CD4-positive, alpha-beta T cell treated with Interleukin-15 for 1 hour (primary cell): ENCODE data around the gene SATB1.

ENCODE experiments used
- DNase-seq: peaks from one replicate; pipeline ENCODE4 v3.0.0-alpha.2; 2020

The SATB1 gene

DNA sequence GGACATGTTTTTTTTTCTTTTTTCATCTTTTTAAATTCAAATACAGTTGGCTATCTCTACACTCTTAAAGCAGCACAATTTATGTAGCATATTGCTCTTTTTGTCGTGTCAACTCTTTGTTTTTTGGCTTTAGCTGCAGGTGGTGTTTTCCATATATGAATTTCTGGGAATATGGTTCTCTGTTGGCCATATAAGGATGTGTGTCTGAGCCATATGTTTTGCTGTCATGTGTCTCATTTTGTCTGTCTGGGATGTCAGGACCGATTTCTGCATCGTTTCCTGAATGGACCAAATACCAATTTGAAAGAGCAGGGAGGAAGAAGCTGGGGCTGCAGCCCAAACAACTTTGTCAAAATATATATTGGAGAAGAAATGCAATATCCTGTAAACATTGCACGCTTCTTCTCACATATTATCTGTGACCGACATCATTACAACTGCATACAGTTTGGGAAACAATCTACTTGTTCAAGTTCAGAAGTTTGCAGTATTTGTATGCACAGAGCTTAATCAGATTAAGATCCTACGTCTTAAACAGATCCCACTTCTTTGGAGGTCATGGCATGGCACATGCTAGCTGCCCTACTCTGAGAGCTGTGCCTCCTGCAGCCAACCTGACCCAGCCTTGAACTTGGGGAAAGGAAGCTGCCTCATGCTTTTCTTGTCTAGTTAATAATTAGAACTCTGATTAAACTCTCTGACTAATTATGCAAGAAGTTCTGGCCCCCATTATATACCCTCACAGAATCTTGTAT is 4.0 kb upstream of the SATB1 start:
- no peak for DNase-seq

DNA sequence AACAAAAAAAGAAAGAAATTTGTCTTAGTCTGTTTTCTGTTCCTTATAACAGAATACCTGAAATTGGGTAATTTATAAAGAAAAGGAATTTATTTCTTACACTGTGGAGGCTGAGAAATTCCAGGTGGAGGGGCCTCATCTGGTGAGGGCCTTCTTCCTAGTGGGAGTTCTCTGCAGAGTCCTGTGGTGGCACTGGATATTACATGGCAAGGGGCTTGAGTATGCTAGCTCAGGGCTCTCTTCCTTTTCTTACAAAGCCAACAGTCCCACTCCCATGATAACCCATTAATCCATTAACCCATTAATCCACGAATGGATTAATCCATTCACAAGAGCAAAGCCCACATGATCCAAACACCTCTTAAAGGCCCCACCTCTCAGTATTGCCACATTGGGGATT is 2.9 kb upstream of the SATB1 start:
- DNase-seq, result no peak

DNA sequence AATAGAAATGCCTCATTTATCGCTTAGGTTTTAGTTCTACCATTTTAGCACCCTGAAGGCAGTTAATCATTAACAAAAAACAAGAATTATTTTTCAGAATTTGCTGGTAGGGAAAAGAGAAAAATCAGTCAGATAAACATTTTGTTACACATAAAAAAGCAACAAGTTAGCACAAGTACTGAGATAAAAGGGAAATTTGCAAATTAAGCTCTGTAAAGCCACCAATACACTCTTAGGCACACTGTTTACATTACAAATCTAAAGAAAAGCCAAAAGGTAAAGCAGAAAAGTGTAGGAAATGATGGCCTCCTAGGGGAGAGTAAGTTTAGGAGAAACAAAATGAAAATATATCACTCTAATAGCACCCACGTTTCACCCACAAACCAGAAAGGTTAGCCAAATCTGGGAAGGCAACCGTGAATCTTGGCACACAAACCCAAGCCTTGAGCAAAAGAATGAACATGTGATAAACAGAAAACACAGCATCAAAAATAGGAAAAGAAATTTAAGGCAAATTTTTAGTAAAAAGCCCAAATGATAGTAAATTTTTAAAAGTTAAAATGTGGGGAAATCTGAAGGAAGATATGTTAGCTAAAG is 1.6 kb upstream of the SATB1 start:
- no peak for DNase-seq

DNA sequence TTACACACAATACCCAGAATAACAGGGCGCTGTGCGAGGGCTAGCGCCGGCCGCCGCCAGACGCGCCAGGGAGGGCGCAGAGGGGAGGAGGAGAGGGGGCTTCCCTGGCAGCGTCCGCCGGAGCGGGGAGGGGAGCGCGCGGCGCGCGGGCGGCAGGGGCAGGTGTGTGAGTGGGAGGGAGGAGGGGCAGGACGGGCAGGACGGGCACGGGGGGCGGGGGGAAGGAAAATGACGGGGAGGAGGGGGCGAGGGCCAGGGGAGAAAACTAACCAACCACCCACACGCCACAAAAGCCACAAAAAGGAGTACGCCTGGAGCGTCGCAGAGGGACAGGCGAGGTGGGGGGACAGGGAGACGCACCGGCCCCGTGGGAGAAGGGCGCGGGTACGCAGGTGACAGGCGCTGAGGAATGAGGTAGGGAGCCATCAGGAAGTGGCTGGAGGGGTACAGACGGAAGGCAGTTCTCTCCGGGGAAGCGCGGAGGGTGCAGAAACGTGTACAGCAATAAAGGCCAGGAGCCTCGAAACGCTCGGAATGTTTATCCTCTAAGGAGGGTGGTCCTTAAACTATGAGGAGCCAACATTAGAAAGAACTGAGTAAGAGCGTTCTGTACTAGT is 610 bp upstream of the SATB1 start:
- peak; percentile 83 for DNase-seq

DNA sequence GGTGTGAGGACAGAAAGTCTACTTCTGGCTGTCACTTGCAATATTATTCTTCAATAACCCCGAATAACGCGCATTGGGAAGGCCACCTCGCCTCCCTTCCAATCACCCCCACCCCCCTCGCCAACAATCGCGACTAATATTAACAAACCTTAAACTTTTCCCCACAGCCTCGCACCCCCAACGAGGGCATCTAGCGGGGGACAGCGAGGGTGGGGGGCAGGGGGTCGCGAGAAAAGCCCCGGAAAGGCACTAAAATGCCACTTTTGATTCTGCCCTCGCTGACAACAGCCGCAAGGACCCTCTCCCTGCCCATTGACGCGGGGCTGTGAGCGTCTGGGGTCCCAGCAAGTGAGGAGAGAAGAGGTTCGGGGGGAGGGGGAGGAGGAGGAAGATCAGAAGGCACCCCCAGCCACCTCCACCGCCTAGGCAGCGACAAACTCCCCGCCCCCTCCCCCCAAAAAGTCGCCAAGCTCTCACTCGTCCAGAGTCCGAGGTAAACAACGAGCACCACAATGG is 868 bp downstream of the SATB1 start:
- no peak for DNase-seq

DNA sequence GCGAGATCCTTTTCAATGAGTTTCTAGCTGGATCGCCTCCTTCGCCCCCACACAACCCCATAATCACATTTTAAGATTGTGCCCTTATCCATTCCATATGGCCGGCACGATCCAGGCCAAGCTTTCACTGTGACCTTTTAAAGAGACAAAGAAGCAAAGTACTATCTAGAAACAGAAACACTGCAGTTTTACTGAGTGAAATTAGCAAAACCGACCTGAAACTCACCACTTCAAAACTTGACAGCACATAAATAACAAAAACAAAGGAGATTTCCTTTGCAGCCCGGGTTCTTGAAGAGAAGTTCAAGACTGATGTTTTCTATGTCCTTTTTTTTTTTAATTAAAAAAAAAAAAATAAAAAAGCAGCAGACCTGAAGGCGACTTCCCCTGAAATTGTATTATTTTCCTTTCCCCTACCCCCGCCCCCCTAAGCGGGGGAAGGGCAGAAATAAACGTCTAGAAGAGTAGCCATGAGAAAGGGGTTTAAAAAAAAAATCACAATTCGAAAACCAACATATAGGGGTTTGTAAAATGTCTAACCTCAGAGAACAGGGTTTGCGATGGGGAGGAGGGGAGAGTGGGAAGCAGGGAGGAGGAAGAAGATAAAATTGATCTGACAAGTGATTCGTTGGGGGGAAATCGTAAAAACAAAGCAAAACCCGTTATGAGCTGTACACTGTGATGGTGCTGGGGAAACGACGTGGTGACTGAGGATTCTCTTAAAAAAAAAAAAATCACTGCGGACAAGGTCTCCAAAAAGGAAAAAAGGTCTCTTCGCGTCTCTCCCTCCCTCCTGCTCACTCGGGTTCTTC is 1.5 kb downstream of the SATB1 start:
- peak; percentile 34 for DNase-seq

DNA sequence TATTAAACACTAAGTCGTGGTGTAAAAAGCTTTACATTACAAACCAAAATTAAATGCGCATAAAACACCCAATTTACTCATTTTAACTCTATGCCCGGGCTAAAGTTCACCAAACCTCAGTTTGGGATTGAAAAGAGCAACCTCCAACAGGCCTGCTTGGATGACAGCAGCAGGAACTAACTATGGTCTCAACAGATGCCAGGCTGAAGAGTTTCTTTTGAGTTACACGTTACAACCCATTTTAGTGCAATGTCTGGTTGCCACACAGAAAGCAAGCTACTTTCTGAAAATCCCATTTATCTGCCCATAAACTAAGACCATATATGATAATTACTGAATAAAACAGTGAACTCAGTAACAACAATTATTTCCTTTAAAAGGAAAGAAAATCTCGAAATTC is 2.2 kb downstream of the SATB1 start:
- DNase-seq, result no peak

DNA sequence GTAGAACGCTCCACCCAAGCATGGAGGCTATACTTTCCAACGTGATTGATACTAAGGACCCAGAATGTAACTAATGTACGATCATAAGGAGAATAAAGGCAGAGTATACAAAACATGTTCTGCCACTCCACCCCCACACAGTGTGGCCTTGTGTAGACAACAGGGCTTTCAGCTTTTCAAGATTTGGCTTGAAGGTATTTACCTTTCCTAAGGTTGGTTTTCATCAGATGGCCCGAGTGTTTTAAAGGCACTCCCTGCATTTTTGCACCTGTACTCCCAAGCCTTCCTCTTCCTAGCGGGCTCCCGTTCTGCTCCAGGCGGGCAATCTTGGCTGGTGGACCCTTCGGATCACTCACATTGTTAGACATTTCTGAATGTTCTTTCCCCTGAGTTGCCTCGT is 4.6 kb downstream of the SATB1 start:
- DNase-seq, result no peak

DNA sequence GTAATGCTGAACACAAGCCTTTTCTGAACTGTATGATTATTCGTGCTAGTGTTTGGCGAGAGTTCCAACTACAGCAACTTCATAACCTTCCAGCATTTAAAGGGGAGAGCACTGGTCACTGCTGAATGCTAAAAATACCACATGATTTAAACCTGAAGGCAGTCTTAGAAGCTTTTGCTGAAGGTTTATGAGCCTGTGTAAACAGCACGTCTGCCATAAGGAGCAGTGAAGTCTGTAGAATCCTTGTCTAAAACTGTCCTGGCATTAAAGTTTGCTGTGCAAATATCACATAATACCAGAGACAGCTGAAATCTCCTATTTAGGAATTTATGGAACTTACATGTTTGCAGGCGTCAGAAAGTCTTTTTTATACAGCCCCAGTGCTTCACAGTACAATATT is 5.9 kb downstream of the SATB1 start:
- no peak for DNase-seq

DNA sequence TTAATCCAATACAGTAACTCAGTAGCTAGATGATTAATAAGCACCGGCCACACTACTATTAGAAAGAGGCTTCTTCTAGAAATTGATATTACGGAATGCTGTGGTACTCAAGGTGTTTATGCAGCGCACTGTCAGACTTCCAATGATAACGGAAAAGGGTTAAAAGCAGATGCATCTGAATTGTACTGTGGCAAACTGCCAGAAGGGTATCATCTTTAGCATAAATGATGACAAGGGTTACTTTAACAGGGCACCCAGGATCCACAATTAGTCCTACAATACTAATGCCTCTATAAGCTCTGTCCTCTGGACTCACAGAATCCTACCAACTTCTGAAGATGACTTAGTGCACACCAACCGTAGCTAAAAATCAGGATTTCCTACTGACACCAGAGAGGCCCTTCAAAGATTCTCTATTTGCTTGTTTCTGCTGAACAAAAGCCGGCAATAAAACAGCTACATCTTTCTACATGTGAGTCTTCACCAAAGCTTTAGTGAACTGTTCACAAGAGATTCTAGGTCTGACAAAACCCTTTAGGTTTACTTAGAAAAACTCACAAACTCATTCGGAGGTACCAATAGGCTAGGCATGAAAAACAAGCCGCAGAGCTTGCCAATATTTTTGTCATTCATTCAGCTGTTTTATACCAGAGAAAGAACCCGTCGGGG is 7.1 kb downstream of the SATB1 start:
- DNase-seq, result no peak

DNA sequence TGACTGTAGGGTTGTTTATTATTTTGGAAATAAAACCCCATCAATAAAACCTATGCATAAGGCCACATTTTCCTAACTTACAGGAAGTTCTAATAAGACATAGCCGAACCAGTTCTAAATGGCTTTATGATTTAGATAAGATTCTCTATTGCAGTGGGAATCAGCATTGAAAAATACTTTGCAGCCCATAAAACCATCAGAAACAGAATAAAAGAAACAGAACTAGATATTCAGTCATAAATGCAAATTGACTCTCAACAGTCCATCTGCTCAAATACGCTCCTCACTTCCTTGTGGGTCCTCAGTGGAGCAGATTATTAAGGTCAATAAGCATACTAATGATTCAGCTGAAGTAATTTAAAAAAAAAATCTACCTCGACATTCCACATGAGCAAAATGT is 8.8 kb downstream of the SATB1 start:
- no peak for DNase-seq

DNA sequence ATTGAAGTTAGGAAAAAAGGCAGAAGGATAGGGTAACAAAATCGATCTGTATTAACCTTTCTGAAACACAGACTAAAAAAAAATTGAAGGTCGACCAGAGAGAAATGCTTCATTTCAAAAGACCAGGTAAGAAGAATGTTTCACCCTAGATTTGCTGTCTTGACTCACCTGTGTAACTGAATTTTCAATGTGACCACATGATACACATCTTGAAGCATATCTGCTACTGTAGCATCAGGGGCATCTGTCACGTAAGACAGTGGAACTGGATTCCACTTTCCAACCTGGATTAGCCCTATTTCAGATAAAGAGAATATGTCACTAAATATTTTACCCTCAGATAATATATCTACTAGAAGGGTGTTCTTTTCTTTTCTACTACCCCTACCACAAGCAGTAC is 9.3 kb downstream of the SATB1 start:
- DNase-seq, result no peak

DNA sequence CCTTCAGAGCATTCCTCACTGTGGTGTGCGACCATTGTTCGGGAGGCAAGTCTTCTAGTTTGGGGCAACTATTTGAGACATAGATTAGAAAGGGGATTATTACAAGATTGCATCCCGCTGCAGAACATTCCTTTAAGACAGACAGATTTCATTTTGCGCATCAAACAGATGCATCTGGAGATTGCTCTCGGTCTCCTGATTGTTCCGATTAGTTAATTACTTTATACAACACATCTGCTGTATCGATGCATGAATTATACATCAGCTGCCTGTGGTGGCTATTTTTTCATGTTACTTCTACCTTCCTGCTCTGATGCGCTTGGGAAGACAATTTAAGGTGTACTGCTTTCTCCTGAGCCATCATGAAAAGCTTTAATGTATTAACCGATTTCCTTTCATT is 10.0 kb downstream of the SATB1 start:
- no peak for DNase-seq

DNA sequence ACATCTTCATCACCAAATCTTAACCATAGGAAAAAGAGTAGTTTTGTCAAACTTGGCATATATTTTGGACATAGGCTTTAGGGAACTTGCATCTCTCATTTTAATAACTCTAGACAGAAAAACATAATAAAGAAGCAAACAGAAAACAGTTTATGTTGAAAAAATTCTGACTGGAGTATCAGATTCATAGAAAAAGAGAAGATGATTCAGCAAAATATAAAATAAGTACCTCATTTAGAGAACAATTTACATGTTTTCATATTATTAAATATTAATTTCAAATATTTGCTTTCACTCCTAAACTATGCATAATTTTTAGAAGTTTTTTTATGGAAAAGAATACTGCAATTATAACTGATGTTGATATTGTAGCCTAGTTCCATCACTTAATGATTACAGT is 12.5 kb downstream of the SATB1 start:
- no peak for DNase-seq

DNA sequence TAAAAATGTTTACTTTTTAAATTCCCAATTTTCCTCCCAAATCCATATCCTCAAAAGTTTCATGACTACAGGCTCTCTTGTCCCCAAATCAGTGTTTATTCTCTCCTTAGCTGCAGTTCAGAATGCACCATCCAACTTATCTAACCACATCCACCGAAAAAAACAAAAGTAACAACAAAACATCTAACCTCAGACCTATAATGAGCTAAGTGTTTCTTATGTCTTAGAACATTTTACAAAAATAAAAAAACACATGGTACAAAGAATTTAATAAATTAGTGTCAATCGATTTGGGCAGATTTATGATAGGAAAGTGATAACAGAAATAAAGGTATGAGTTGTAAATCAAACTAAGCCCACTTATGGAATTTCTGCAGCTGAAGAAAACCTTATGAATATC is 13.6 kb downstream of the SATB1 start:
- no peak for DNase-seq

DNA sequence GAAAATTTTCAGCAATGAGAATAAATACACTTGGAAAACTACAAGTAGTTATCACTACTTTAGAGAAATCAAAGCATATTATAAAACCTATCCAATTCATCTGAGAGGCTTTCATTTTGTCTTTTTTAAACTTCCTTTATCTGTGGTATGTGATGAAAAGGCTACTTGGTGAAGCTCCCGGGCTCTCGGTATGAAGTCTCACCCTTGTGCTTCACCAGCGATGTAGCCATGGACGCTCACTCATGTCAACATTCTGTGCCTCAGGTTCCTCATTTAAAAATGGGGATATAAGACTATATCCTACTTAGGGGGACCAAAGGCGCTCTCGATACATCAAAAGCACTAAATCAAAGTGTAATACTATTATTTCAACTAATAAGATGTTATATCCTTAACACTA is 14.9 kb downstream of the SATB1 start:
- DNase-seq, result no peak

DNA sequence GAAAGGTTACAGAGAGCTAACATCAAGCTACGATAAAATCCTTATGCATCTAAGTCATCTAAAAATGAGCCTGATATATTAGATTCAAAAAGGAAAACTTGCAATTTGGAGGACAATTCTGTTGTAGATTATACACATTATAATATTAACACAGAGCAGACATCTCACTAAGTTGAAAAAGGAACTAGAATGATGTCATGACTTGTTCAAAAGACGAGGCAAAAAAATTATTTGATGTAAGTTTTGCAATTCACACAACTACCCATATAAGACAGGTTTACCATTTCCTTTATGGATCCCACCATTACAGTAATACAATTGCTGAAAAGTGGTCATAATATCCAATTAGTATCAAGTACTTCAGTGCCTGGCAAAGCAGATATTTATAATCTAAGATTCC is 15.9 kb downstream of the SATB1 start:
- no peak for DNase-seq

DNA sequence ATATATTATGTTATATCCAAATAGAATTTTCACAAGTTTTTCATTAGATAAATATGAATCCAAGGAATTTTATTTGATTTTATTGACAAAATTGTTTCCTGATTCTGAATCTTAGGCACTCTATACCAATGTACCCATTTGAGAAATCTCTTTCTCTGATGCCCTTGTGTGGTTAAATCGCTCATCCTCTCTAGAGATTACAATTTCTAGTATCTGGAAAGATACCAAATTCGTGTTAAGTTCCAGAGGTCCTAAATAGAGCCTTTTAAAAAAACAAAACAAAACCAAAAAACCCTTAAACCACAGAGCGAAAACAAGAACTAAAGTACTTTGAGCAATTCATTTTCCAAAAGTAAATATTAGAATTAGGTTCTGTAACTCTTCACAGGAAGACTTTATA is 20.0 kb downstream of the SATB1 start:
- no peak for DNase-seq

DNA sequence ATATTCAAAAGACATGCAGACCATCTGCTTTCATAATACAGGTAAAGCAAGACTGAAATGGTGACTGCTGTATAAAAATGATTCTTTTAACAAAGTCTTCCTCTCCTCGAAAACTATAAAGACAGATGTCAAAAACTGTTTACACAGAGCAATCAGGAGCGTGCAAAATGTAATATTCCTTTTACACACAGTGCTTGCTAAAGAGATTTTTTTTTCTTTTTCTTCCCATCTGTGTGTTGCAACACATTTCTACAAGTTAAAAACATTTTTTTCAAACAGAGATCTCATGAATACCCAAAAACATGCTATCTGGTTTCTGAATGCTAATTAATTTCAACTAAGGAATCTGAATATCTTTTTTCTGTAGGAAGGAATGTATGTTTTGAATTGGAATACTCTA is 22.1 kb downstream of the SATB1 start:
- no peak for DNase-seq

DNA sequence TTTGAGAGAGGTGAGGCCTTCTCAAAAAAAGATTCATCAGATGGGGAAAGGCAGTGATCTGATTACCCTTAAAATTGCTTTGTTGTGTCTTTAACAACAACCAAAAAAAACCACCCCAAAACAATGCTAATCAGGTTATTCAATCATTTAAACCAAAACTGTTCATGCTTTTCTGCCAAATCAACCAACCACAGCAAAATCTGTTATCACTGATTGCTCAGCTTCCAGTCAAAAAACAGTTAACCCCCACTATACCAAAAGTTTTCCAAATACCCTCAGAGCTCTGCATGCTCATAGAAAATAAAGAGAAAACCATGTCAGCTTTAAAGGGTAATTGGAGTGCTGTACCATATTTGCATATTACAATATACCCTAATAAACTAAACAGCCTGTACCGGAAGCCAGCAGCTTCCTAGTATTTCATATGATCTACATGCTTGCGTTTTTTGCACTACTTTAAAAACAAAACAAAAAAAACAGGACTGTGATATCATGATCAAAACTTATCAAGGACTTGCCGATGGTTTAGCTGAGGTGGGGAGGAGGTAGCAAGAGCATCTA is 22.8 kb downstream of the SATB1 start:
- no peak for DNase-seq

DNA sequence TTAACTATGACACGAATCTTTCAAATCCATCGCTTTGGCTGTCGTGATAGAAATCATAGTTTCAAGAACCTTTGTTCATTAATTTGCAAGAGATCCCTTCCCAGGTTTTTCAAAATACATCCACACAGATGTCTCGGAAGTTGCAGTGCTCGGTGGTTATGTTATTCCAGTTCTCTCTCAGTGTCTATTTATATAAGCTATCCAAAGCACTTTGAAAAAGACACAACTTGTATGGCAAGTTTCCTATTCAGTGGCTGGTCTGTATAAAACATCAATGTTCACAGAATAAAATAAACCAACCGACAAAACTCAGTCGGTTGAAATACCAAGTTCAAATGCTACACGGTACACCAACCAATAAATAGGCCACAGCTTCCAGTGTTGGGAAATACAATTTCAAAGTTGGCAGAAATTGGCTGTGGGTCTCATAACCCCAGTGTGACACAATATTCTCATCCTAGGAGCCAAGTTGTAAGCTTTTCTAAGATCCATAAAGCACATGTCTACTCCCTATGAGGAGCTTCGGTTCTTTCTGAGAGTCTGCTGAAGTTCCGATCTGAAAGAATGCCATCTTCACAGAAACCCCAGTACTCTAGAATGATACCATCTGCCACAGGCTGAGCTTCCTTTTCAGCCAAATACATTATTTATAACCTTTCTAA is 23.7 kb downstream of the SATB1 start:
- DNase-seq, result no peak

DNA sequence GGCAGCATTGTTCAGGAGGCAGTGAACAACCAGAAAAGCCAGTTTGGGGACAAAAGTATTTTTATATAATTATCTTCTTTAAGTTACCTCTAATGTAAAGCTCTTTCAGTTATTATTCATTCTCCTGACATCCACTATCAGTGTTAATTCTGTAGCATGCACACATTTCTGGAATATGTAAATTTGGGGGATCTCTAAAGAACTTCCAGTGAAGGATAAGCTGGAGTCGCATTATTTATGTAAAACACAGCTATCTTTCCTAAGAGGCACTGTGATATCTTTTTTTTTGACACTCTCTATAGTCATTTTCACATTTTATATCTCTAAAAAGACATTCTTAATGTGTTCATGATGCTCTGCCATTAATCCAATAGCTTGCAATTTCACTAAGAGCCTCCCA is 26.7 kb downstream of the SATB1 start:
- DNase-seq, result no peak
